ENCODE measurements around the gene KHDC4.
"Not testable (repeated sequence)": the region's sequence is repeated elsewhere in the genome, so short reads cannot be mapped to it uniquely, and the experiment has no call there.

Gene KHDC4

DNA sequence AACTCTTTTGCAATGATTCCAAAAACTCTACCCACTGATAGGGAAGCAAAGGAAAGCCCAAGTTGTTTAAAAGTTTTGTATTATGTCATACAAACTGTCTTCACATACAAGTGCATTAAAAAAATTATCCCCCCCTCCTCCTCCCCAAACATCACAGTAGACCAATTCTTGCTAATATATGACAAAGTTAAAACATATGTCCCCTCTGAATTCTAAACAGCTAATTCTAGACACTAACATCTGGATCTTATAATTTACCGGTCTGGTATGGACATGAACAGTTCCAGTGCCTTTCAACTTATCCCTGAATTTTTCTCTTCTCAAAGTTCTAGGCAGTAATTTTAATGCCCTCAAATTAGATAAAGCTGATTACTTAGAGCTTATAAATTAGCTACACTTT, 36.5 kb downstream of the KHDC4 start:
- DNase-seq, result no peak

- not testable (repeated sequence) for DNase-seq
Measured at GRCh38 chr1:155896476-155896875, 37.7 kb downstream of the KHDC4 start.

DNA sequence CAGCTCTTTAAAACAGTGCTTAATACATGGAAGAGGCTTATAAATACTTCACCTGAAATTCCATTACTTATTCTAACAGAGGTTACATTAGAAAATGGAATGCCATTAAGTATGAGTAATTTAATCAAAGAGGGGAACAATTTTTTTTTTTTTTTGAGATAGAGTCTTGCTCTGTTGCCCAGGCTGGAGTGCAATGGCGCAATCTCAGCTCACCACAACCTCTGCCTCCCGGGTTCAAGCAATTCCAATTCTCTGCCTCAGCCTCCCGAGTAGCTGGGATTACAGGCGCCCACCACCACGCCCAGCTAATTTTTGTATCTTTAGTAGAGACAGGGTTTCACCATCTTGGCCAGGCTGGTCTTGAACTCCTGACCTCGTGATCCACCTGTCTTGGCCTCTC, 38.6 kb downstream of the KHDC4 start:
- not testable (repeated sequence) for DNase-seq

GRCh38 chr1:155893389-155894142, 40.6 kb downstream of the KHDC4 start:
- no peak for DNase-seq

- no peak for DNase-seq
Measured at GRCh38 chr1:155892796-155893195, 41.4 kb downstream of the KHDC4 start.

GRCh38 chr1:155890251-155890650, 44.0 kb downstream of the KHDC4 start:
- DNase-seq, result no peak

DNA sequence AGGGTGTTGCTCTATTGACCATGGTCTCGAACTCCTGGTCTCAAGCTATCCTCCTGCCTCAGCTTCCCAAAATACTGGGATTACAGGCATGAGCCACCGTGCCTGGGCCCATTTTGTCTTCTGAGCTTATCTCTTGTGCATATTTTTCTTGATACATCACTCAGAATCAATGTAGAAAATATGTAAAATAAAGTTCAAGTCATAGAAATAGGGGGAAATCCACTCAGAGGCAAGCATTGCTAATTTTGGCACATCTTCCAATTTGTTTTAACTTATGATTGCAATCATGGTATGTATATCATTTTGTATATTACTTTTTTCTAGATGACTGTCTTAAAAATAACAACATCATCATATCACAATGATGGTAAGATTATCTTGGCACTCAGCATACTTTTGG, 44.6 kb downstream of the KHDC4 start:
- no peak for DNase-seq

- DNase-seq, result no peak
Measured at GRCh38 chr1:155888481-155888880, 45.7 kb downstream of the KHDC4 start.

- no peak for DNase-seq
Measured at GRCh38 chr1:155884982-155885381, 49.2 kb downstream of the KHDC4 start.

- DNase-seq, result no peak
Measured at GRCh38 chr1:155884031-155884960, 49.9 kb downstream of the KHDC4 start.

GRCh38 chr1:155882766-155883165, 51.4 kb downstream of the KHDC4 start:
- DNase-seq, result no peak

GRCh38 chr1:155882235-155882634, 52.0 kb downstream of the KHDC4 start:
- no peak for DNase-seq

DNA sequence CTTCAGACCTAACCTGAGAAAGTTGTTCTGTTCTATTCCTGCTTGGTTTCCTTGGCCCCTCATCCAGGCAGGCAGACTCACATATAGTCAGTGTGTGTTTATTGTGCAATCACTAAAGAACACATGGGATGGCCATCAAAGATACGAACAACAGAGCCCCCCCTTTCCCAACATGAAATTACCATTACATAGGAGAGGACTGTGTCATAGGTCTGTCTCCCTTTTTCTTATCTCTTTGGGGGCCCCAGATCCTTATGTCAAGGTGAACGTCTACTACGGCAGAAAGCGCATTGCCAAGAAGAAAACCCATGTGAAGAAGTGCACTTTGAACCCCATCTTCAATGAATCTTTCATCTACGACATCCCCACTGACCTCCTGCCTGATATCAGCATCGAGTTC, 53.3 kb downstream of the KHDC4 start:
- no peak for DNase-seq

- DNase-seq, result no peak
Measured at GRCh38 chr1:155880251-155880650, 54.0 kb downstream of the KHDC4 start.

DNA sequence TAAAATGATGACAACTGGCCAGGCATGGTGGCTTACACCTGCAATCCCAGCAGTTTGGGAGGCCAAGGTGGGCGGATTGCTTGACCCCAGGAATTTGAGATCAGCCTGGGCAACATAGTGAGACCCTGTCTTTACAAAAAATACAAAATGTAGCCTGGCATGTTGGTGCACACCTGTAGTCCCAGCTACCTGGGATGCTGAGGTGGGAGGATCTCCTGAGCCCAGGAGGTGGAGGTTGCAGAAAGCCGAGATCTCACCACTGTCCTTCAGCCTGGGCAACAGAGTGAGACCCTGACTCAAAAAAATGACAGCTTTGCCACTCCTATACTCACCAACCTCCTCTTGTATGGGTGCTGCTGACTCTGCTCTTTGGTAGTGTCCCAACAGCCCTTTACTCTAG, 56.3 kb downstream of the KHDC4 start:
- DNase-seq, result no peak

DNA sequence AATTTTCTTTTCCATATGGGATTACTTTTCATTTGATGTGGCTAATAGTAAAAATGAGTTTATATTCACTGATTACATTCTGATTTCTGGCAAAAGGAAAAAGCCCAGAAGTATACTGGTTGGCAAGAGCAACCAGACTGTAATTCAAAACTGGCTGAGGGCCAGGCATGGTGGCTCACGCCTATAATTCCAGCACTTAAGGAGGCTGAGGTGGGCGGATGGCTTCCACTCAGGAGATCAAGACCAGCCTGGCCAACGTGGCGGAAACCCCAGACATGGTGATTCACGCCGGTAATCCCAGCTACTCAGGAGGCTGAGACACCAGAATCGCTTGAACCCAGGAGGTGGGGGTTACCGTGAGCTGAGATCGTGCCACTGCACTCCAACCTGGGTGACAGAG, 60.4 kb downstream of the KHDC4 start:
- peak; percentile 59 for DNase-seq

DNA sequence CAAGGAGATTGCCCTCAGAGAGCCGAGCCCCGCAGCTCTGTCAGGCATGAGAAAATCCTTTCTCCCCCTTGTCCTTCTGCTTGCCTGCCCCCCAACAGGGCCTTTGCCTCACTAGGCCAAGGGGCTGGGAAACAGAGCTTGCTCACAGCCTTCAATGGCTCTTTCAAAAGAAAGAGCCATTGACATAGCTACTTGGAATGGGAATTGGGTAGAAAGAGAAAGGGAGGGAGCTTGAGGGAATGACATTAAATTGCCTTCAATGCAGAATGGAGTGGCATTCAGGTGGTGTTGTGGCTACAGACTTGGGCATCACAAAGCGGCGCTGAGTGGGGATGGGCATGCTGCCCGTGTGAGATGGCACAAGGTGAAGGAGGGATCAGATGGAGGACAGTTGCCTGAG, 61.7 kb downstream of the KHDC4 start:
- no peak for DNase-seq

GRCh38 chr1:155871390-155871789, 62.8 kb downstream of the KHDC4 start:
- peak; percentile 81 for DNase-seq

- DNase-seq, result no peak
Measured at GRCh38 chr1:155867766-155868165, 66.4 kb downstream of the KHDC4 start.

DNA sequence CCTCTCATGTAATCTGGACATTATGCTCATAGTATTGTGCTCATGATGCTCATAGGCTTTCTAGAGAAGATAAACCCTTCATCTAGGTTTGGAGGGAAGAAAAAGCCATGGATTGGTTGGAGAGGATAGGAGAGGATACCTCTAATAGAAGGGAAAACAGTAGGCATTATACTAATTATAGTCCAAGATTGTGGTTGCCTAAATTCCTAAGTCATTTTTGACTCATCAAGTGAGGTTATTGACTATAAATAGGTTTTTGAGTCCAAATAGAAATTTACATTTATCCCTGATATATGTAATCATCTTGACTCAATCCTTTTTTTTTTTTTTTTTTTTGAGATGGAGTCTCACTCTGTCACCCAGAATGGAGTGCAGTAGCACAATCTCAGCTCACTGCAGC, 69.8 kb downstream of the KHDC4 start:
- no peak for DNase-seq
